ENCODE data around the gene UROD. TPM values are rescaled to one million over a fixed set of nuclear protein-coding genes. Genes with fewer than 3 reads are reported as not detected.

The UROD gene
- total and polyA plus RNA-seq, 4 donors: 78.5 to 717 (median 102) TPM

GRCh38 chr1:45023663-45024062 lies 11.6 kb downstream of the UROD start:
- Histone ChIP-seq H3K27me3 (ENCODE audit: control insufficient read depth in 4 of 4, insufficient read depth in 4 of 4, low read length in 3 of 4) (no peaks in the 10 kb centered on the region), H3K9ac (ENCODE audit: low read depth in 1 of 2, low read length in 2 of 2) (no peak overlapping the region), H3K9me3 (ENCODE audit: control insufficient read depth in 4 of 4, low read length in 3 of 4) (no peaks in the 10 kb centered on the region), H3K4me3 (ENCODE audit: low read depth in 1 of 3, low read length in 3 of 3) (no peak overlapping the region), H3K27ac (ENCODE audit: low read depth in 1 of 2, low read length in 2 of 2) (no peak overlapping the region), H3K36me3 (ENCODE audit: control insufficient read depth in 4 of 4, insufficient read depth in 3 of 4, low read depth in 1 of 4, low read length in 3 of 4) (no peaks in the 10 kb centered on the region), H3K4me1 (ENCODE audit: control insufficient read depth in 4 of 4, insufficient read depth in 4 of 4, low read length in 3 of 4) (peaks cover 0 to 2% (median 1%) of the 10 kb centered on the region in 4 donors)
- DNase-seq (ENCODE audit: low spot score): no peak
- WGBS: 96% methylated on average over 1 of the region's 1 CpG
- TF ChIP-seq YY1 (IDR thresholded peaks at IDR 0.05): no peak
- no peak for TF ChIP-seq RAD21 (IDR thresholded peaks at IDR 0.05)
- TF ChIP-seq EGR1 (IDR thresholded peaks at IDR 0.05; ENCODE audit: low read depth in 2 of 2): no peak
- TF ChIP-seq FOXA2 (IDR thresholded peaks at IDR 0.05): no peak
- no peak for TF ChIP-seq FOXA1 (IDR thresholded peaks at IDR 0.05)
- TF ChIP-seq REST (IDR thresholded peaks at IDR 0.05): no peak

GRCh38 chr1:45026446-45026845 lies 14.4 kb downstream of the UROD start:
- H3K4me3 ChIP-seq (ENCODE audit: low read depth in 1 of 3, low read length in 3 of 3): no peak overlapping the region
- no peak overlapping the region for H3K27ac ChIP-seq (ENCODE audit: low read depth in 1 of 2, low read length in 2 of 2)

More at GRCh38 chr1:45026446-45026845, 14.4 kb downstream of the UROD start:
- WGBS: 94% methylated on average over 1 of the region's 1 CpG
- H3K9ac ChIP-seq (ENCODE audit: low read depth in 1 of 2, low read length in 2 of 2): no peak overlapping the region
- H3K4me1 ChIP-seq (ENCODE audit: control insufficient read depth in 4 of 4, insufficient read depth in 4 of 4, low read length in 3 of 4): no peaks in the 10 kb centered on the region
- TF ChIP-seq REST (IDR thresholded peaks at IDR 0.05): no peak
- no peak for TF ChIP-seq JUND (IDR thresholded peaks at IDR 0.05)
- TF ChIP-seq NR2F2 (IDR thresholded peaks at IDR 0.05): no peak
- no peak for TF ChIP-seq SP1 (IDR thresholded peaks at IDR 0.05)
- TF ChIP-seq HNF4A (conservative IDR thresholded peaks at IDR 0.05): no peak
- no peak for TF ChIP-seq RXRA (IDR thresholded peaks at IDR 0.05)
- no peak for TF ChIP-seq TAF1 (conservative IDR thresholded peaks at IDR 0.05)
- TF ChIP-seq HNF4G (IDR thresholded peaks at IDR 0.05): no peak
- TF ChIP-seq ZBTB33 (IDR thresholded peaks at IDR 0.05): no peak
- TF ChIP-seq CTCF (IDR thresholded peaks at IDR 0.05; ENCODE audit: low read depth, low read length, missing input control): no peak
- TF ChIP-seq GABPA (IDR thresholded peaks at IDR 0.05 in 1 of 2, conservative IDR thresholded peaks at IDR 0.05 in 1 of 2): no peak
- no peaks in the 10 kb centered on the region for H3K9me3 ChIP-seq (ENCODE audit: control insufficient read depth in 4 of 4, low read length in 3 of 4)
- no peak for DNase-seq (ENCODE audit: low spot score)
- no peaks in the 10 kb centered on the region for H3K27me3 ChIP-seq (ENCODE audit: control insufficient read depth in 4 of 4, insufficient read depth in 4 of 4, low read length in 3 of 4)
- H3K36me3 ChIP-seq (ENCODE audit: control insufficient read depth in 4 of 4, insufficient read depth in 3 of 4, low read depth in 1 of 4, low read length in 3 of 4): no peaks in the 10 kb centered on the region

All from liver (tissue), 9 donors.